ENCODE data around the gene HTATSF1. TPM values are rescaled to one million over a fixed set of nuclear protein-coding genes. Genes with fewer than 3 reads are reported as not detected.

Gene HTATSF1
- total RNA-seq, 1 donor from 2014 or later = 25.9 TPM

DNA sequence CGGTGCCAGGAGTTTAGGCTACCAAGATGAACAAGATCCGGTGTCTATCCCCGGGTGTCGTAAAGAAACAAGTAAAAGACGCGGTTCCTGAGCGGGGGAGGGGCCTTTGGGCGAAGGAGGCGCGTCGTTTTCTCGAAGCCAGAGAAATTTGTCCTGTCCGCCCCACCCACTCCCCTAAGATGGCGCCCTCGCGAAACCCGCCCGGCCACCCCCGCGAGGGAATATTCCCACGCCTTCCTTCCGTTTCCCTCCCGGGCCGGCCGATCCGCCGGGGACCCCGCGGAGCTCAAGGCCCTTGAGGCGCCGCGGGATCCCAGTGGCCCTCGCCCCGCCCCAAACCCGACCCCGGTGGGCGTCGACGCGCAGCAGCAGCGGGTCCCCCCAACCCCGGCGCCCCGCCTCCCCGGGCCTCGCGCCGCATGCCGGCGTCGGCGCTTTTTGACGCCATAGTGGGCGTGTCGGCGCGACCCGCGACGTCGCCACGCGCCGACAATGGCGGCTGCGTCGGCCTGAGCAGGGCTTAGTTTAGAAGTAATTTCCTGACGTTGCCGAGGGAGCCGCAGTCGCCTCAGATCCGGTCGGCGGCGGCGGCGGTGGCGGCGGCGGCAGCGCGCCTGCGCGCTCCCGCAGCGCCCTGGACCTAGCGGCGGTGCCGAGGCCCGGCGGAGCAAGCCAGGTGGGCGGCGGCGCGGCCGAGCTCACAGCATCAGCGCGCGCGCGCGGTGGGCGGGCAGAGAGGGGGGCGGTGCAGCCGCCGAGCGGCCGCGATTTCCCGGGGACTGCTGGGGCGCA, 432 bp upstream of the HTATSF1 start:
- DNase-seq = peak; percentile 83

DNA sequence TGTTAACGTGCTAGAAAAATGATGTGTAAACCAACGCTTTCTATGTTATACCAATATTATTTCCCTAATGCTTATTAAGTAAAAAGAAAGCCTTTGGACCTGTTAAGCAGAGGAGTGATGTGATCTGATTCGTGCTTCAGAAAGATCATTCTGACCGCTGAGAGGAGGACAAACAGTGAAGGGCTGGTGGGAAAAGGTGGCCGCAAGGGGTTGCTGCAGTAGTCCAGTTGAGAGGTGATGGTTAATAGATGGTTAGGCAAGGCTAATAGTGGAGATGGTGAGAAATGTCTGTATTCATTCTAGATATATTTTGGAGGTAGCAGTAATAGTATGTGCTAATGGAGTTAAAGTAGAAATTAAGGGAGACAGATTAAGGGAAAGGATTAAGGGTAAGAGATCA, 21.7 kb downstream of the HTATSF1 start:
- no peak for DNase-seq

DNA sequence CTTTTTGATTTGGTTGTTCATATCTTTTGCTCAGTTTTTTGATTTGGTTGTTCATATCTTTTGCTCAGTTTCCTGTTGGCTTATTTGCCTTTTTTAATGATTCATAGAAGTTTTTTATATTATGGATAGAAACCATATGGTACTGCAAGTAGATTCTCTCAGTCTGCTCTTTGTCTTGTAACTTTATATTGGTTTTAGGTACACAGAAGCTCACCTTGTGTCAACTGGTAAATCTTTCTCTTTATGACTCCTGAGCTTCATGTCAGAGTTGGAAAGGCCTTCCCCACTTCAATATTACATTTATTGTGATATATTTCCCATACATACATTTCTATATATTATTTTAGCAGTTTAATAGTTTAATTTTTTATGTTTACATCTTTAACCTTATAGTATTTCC, 26.4 kb downstream of the HTATSF1 start:
- DNase-seq = no peak

DNA sequence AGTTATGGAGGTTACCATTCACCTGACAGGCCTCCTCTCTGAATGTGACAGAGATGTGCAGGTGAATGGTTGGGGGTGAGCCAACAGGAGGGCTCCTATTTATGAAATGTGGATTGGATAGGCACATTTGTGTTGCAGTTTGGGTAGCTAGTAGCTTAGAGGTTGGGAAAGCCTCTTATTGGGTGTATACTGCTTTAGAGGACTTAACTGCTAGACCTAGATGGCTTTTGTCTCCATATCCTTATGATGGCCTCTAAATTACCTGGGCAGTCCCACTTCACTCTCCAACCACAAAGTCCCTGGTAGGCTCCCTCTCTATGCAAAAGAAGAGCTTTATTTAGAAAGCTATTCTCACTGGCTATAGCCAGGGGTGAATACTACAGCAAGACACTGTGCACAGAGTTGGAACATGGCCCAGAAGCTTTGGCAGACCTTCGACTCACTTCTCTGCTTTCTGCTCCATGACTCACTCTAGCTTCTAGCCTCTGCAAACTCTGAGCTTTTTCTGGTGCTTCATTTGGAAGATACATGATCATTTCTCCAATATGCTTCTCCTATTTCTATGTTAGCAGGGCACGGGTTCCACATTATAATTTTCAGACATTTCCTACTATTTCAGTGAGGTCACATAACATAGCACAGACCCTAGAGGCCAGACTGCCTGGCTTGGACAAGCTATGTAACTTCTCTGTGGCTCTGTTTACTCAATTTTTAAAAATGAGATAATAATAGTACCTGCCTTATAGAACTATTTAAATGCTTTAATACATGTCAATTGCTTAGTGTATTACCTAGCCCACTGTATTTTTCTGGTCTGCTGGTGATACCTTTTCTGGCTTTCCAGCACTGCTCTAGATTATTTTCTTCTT, 28.6 kb downstream of the HTATSF1 start:
- peak; percentile 40 for DNase-seq

DNA sequence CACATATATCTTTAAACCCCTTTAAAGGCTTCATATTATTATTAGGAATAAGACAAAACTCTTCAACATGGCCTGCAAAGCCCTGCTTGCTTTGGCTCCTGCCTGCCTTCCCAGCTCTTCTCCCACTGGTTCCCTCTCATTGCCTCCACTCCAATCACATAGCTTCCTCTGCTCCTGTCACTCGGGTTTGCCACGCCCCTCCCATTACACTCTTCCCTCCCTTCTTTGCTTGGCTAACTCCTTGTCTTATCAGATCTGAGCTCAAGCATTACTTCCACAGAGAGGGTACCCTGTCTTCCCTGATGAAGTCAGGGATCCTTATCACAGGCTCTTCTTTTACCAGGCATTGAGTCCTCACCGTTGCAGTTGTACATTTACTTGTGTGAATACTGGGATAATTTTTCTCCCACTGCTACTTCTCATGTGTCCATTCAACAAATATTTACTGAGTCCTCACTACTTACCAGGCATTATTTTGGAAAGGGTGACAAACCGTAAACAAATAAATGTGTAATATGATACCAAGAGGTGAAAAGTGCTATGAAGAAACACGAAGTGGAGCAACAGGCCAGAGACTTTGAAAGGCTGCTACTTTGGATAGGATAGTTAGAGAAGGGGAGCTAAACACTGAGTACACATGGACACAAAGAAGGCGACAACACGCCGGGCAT, 31.4 kb downstream of the HTATSF1 start:
- DNase-seq = no peak

DNA sequence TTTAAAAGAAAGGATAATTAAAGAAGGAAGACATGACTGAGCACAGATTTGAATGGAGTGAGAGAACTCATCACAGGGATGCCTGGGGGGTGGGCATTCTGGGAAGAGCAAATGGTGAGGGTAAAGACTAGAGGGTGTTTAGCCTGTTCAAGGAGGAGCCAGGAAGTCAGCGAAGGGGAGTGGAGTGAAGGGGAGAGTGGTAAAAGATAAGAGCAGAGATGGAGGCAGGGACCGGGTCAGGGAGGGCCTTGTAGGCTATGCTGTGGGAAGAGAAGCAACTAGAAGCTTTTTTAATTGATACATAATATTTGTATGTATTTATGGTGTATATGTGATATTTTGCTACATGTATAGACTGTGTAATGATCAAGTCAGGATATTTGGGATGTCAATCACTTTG, 32.4 kb downstream of the HTATSF1 start:
- DNase-seq = no peak

DNA sequence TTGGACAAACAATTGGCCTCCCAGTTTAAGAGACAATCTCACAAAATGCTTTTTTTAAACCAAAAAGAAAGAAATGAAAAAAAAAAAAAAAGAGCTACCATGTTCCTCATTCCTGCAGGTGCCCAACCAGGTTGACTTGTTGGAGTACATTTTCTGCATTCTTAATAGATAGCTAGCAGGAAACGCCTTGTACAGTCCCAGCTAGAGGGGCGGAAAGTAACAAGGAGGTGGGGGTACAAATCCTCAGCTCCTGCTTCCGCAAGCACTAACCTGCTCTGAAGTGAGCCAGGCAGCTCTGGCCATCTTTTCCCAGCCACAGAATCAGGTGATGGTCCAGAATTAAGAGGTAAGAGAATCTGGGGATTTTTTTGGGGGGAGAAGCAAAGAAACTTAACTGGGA, 34.6 kb downstream of the HTATSF1 start, which contains the start of gene VGLL1:
Gene VGLL1 (plus strand): TSS at position 265 of the 400 bp plus-strand sequence. CDS start 3,806 bp downstream, outside the sequence.
- no peak for DNase-seq

DNA sequence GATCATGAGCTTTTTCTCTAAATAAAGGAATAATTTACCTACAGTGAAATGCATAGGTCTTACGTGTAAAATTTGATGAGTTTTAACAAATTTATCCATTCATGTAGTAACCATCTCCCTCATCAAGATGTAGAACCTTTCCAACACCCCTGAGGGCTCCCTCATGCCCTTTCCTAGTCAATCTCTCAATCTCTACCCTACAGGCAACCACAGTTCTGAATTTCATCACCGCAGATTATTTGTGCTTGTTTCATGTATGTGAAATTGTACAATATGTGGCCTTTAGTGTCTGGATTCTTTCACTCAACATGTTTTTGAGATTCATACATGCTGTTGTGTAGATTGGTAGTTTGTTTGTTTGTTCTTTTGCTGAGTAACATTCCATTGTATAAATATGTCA, 36.7 kb downstream of the HTATSF1 start:
- DNase-seq = no peak

DNA sequence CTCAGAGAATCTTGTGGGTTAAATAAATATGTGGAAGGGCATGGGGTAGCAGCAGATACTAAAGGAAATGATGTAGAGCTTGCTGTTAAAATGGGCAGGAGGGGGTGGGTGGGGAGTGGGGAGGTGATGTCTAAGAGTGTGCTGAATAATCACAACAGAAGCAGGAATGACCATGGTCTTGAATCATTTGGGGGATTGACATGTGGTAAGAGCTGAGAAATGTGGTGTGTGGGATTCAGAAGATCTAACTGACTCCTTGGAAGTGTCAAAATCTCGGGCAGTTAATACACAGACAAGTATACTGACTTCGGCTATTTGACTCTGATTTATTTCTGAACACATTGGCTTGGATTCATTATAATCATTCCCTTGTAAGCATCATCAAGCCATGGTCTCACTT, 41.4 kb downstream of the HTATSF1 start:
- DNase-seq = no peak

DNA sequence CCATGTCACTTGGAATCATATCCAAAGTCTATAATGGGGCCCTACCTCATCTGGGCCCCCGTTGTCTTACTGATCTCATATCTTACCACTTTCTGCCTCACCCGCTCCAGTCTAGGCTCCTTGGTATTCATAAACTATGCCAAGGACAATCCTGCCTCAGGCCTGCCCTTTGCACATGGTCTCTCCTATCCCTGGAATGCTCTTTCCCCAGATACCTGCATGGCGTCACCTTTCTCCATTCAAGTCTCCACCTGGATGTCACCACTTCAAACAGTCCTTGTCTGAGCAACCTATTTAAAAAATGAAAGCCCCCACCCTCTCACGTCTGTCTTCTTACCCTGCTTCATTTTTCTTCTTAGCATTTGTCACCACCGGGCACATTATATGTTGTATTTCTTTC, 42.8 kb downstream of the HTATSF1 start:
- no peak for DNase-seq

DNA sequence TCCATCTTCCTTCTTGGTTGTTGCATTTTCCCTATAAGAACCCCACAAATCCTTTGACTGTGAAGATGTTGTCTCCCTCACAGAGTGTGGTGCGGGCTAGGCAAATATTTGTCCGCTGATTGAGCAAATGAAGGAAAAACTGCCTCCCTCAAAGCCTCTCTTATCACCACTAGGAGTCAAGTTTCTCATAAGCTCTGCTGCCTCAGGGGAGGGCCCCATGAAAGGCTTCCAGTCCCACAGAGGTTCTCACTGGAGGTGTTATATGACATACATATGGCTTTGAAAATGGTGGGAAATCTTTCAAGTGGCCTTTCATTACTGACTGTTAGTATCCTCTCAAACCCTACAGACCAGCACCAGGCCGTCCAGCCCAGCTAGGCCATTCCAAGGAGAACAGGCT, 43.9 kb downstream of the HTATSF1 start:
- DNase-seq = no peak

DNA sequence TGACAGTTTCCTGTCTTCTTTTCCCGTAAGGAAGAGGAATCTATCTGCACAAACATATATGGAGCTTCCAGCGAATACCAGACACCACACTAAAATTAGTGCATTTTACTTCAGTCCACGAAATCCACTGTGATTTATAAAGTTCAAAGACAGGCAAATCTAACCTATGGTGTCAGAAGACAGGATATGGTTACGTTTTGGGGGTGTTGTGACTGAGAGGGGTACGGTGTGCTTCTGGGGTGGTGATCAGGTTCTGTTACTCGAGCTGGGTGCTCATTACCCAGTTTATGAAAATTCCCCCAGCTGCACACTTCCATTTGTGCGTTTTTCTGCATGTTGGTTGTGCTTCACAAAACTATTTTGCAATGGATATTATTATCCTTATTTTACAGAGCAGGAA, 44.9 kb downstream of the HTATSF1 start:
- DNase-seq = no peak

DNA sequence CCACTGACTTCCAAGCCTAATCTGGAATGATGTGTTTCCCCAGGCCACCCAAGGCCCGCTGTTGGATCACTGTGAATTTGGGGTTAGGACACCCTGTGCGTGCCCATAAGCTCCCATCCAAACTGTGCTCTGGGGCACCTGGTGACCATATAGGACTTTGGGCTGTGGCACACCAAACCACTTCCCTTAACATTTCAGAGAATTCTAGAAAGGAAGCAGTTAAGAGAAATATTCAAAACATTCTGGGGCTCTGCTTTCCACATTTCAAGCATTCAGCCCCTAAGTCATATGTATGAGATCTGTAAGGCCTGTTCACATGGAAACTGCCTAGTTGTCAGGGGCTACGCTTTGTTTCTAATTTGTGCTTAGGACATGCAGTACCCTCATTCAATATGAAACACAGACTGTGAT, 49.0 kb downstream of the HTATSF1 start:
- DNase-seq = no peak

DNA sequence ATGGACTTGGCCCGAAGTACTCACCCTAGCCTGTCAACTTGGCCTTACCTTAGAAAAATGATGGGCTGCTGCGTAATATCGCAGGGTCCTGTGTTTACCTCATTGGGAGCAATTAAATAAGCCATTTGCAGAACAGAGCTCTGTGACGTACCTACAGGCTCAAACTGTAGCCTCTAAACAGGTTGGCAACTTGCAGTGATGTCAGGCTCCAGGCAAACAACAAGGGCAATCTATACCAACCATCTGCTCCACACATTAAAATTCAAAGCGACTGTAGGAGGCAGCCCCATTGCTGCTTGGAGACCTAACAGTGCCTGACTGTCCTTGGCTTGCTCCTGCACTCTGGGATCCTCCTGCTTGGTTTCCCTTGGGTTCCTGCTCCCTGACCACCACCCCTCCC, 51.8 kb downstream of the HTATSF1 start:
- no peak for DNase-seq

DNA sequence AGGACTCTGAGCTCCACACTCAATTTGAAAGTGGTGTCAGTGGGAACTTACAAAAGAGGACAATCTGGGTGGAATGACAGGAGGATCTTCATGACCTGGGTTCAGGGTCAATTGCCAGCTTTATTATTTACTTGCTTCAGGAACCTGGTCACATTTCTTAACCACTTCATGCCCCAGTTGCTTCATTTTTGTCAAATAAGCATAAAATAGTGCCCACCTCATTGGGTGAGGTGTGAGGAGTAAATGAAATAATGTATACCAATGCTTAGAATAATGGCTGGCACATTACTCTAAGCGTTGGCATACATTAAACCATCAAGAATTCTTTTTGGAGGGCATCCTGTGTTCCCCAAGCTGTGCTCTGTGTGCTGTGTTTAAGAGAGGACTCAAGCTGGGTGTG, 54.0 kb downstream of the HTATSF1 start:
- DNase-seq = no peak

DNA sequence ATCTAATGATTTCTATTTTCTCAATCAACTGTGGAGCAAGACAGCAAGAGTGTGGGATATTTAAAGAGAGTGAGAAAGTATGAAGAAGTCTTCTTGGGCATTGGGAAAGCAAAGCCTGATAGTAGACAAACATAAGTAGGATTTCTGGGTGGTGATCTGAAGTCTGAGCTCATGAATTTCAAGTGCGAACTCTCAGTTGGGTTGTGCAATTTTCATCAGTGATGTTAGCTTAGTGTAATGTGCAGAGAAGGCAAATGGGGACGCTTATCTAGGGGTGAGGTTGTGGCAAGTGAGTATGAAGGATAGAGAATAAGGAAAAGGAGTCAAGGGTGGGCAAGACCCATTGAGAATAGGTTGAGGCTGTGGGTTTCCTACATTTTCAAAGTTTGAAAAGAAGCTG, 58.3 kb downstream of the HTATSF1 start:
- no peak for DNase-seq

Other genes starting within 250 kb of the HTATSF1 start
- gene MAP7D3, start 246.2 kb upstream of the HTATSF1 start, total RNA-seq = 17.2 and 24.6 TPM in 2 replicates
- gene ADGRG4, start 196.6 kb upstream of the HTATSF1 start, total RNA-seq = under 0.01 TPM in 1 of 2 replicates, not detected in the other
- gene BRS3, start 9.6 kb upstream of the HTATSF1 start, total RNA-seq = not detected in 2 replicates
- gene VGLL1, start 34.6 kb downstream of the HTATSF1 start, total RNA-seq = not detected in 2 replicates
- gene CD40LG, start 150.6 kb downstream of the HTATSF1 start, total RNA-seq = not detected in 2 replicates